Panc1 (cell line): ENCODE results near the gene THAP12. TPM values are rescaled to one million over a fixed set of nuclear protein-coding genes. Genes with fewer than 3 reads are reported as not detected.

Experiments
- ATAC-seq: fragments of 200-7000 bp; cut with Tn5 transposase; 2 replicates; pipeline ENCODE4 v1.9.1; 2020; ENCODE audit warnings: mild to moderate bottlenecking, moderate library complexity
- BruUV-seq: library from RNA; stranded (reverse); fragments of 400-500 nt; replicated peaks from 2 replicates; lab custom pipeline; 2021; lab: Mats Ljungman, UMichigan
- CTCF ChIA-PET: fragments of 300-600 bp; sonication (Branson Sonifier 250); formaldehyde crosslinking; loops from one replicate; lab custom pipeline; 2022; ENCODE audit warnings: antibody characterized with exemption; lab: Charles Lee
- POLR2A ChIA-PET: fragments of 300-600 bp; sonication (Branson Sonifier 250); formaldehyde crosslinking; loops from one replicate; lab custom pipeline; 2022; ENCODE audit warnings: antibody characterized with exemption; lab: Charles Lee
- DNase-seq: peaks from one replicate; pipeline ENCODE4 v3.0.0-alpha.2; 2010; ENCODE audit warnings: low read depth, low spot score
- H3K27ac ChIP-seq: 2 replicates; pipeline ENCODE4 v1.5.1; 2011; ENCODE audit warnings: mild to moderate bottlenecking, low read length, inconsistent platforms
- H3K27me3 ChIP-seq: fragments of 200-500 bp; sonication (Bioruptor generic); 2 replicates; pipeline ENCODE4 v1.6.0; 2014; ENCODE audit warnings: low read length, inconsistent platforms; ENCODE audit not compliant: control insufficient read depth, insufficient read depth
- H3K36me3 ChIP-seq: fragments of 200-500 bp; sonication (Bioruptor generic); 2 replicates; pipeline ENCODE4 v1.5.1; 2014; ENCODE audit warnings: inconsistent platforms, mild to moderate bottlenecking, low read length, moderate library complexity; ENCODE audit not compliant: control insufficient read depth, insufficient read depth
- H3K4me1 ChIP-seq: 2 replicates; pipeline ENCODE4 v1.5.1; 2011; ENCODE audit warnings: inconsistent platforms, mild to moderate bottlenecking, low read length, moderate library complexity; ENCODE audit not compliant: control insufficient read depth, insufficient read depth
- H3K4me3 ChIP-seq, 2 experiments: 2 replicates each; pipeline ENCODE4 v1.5.1; 2011 to 2012; ENCODE audit warnings: low read depth in 2 of 2, low read length in 2 of 2, mild to moderate bottlenecking in 2 of 2, inconsistent platforms in 1 of 2, moderate library complexity in 1 of 2
- H3K9me3 ChIP-seq: fragments of 200-500 bp; sonication (Bioruptor generic); 2 replicates; pipeline ENCODE4 v1.5.1; 2014; ENCODE audit warnings: low read depth, mild to moderate bottlenecking, inconsistent platforms, low read length, moderate library complexity; ENCODE audit not compliant: control insufficient read depth, insufficient read depth
- CTCF ChIP-seq: fragments of 450-650 bp; IDR thresholded peaks from 2 replicates; pipeline ENCODE4 v1.5.1; 2017; ENCODE audit warnings: mild to moderate bottlenecking
- POLR2AphosphoS5 ChIP-seq: IDR thresholded peaks from 2 replicates; pipeline ENCODE4 v1.6.1; 2012; ENCODE audit warnings: mild to moderate bottlenecking, low read depth, low read length, moderate library complexity
- REST ChIP-seq, 2 experiments: IDR thresholded peaks; 2 replicates each; pipeline ENCODE4 v1.6.1; 2011 to 2012; ENCODE audit warnings: low read depth in 2 of 2, control low read depth in 1 of 2, low read length in 1 of 2, mild to moderate bottlenecking in 1 of 2, moderate library complexity in 1 of 2; ENCODE audit not compliant: insufficient read depth in 1 of 2
- SIN3A ChIP-seq: IDR thresholded peaks from 2 replicates; pipeline ENCODE4 v1.6.1; 2012; ENCODE audit warnings: low read depth, mild to moderate bottlenecking, low read length, moderate library complexity, borderline replicate concordance; ENCODE audit not compliant: insufficient read depth
- TCF7L2 ChIP-seq: IDR thresholded peaks from 2 replicates; pipeline ENCODE4 v1.6.1; 2011; ENCODE audit warnings: mild to moderate bottlenecking, low read depth, low read length, inconsistent platforms
- in situ Hi-C: cut with HindIII; loops from 2 replicates; pipeline ENCODE4 v1.10.0; 2016; ENCODE audit warnings: low sequenced_read_pairs, low pct_unique_long_range_greater_than_20kb
- intact Hi-C: fragments of 100-400 bp; cut with micrococcal nuclease; formaldehyde crosslinking; loops from one replicate; pipeline ENCODE4 v1.10.0; 2022; ENCODE audit not compliant: unreplicated experiment
- total RNA-seq: library from RNA; stranded (reverse); gene quantifications from one replicate; pipeline ENCODE4 v1.2.1, GENCODE V29; 2021; ENCODE audit not compliant: unreplicated experiment

Gene THAP12
- total RNA-seq, 1 experiment from 2014 or later: 57.3 TPM

- peak; percentile 69 for ATAC-seq
- H3K9me3 ChIP-seq: no peaks in the 10 kb centered on the region
- H3K4me1 ChIP-seq: no peaks in the 10 kb centered on the region
- ChIA-PET CTCF (no interaction called here), POLR2A (no interaction called here)
- no peak overlapping the region for H3K4me3 ChIP-seq
- no peak for DNase-seq
- intact Hi-C loops: no loop called here
- no peak for TF ChIP-seq REST (IDR thresholded peaks at IDR 0.05; ENCODE audit: insufficient read depth in 1 of 2, low read depth in 2 of 2, low read length in 1 of 2)
- no peak for TF ChIP-seq TCF7L2
- TF ChIP-seq POLR2AphosphoS5: no peak
- TF ChIP-seq CTCF: peak; percentile 75
- no peak for TF ChIP-seq SIN3A
- peaks cover 6% of the 10 kb centered on the region for H3K27me3 ChIP-seq
- no peak overlapping the region for H3K27ac ChIP-seq
- H3K36me3 ChIP-seq: no peaks in the 10 kb centered on the region
- BruUV-seq: no TSS peak
- in situ Hi-C loops: no loop called here
These were observed 39.0 kb upstream of the THAP12 start for GRCh38 chr11:76419896-76420295.

- TF ChIP-seq TCF7L2 (no peak), POLR2AphosphoS5 (no peak), SIN3A (no peak), REST (IDR thresholded peaks at IDR 0.05; ENCODE audit: insufficient read depth in 1 of 2, low read depth in 2 of 2, low read length in 1 of 2) (no peak), CTCF (no peak)
- Histone ChIP-seq H3K9me3 (no peaks in the 10 kb centered on the region), H3K4me1 (no peaks in the 10 kb centered on the region), H3K27me3 (peaks cover 6% of the 10 kb centered on the region; the same call in 1 of the 2 replicates), H3K27ac (no peak overlapping the region), H3K4me3 (no peak overlapping the region), H3K36me3 (no peaks in the 10 kb centered on the region)
- no TSS peak for BruUV-seq
- ATAC-seq (no peak), DNase-seq (no peak)
- ChIA-PET CTCF (no interaction called here), POLR2A (interaction anchor here (0.7 kb wide), 1 partner anchor 10 kb away, joined by 6 read pairs; no protein-coding TSS in a partner anchor)
- in situ Hi-C loops: no loop called here
- intact Hi-C loops: no loop called here
These were observed 34.1 kb upstream of the THAP12 start for GRCh38 chr11:76415073-76415472.
